Ectodermal cell (in vitro differentiated cells): ENCODE results near the gene POU2F1. TPM values are rescaled to one million over a fixed set of nuclear protein-coding genes. Genes with fewer than 3 reads are reported as not detected.

ENCODE experiments used
- H3K27ac ChIP-seq: 2 replicates; pipeline ENCODE4 v1.7.0; 2013; ENCODE audit warnings: mild to moderate bottlenecking, low read depth, low read length; ENCODE audit not compliant: insufficient read depth, poor library complexity, severe bottlenecking
- H3K27me3 ChIP-seq: 2 replicates; pipeline ENCODE4 v1.7.0; 2013; ENCODE audit warnings: mild to moderate bottlenecking, low read length; ENCODE audit not compliant: insufficient read depth, control insufficient read depth, poor library complexity, severe bottlenecking
- H3K36me3 ChIP-seq: one replicate; pipeline ENCODE4 v1.7.0; 2013; ENCODE audit warnings: low read length; ENCODE audit not compliant: control insufficient read depth, insufficient read depth
- H3K4me1 ChIP-seq: one replicate; pipeline ENCODE4 v1.7.0; 2013; ENCODE audit warnings: low read length; ENCODE audit not compliant: control insufficient read depth, insufficient read depth
- H3K4me3 ChIP-seq: 2 replicates; pipeline ENCODE4 v1.7.0; 2013; ENCODE audit warnings: low read depth, low read length, control low read depth; ENCODE audit not compliant: insufficient read depth
- H3K9me3 ChIP-seq: 2 replicates; pipeline ENCODE4 v1.7.0; 2013; ENCODE audit warnings: mild to moderate bottlenecking, low read length, moderate library complexity; ENCODE audit not compliant: control insufficient read depth
- WGBS, 2 experiments: methylation state at CpG; one replicate each; pipeline ENCODE4 v1.1.7; 2013; ENCODE audit warnings: missing lambda C conversion rate in 2 of 2; 5-methylcytosine and 5-hydroxymethylcytosine counted together
- polyA plus RNA-seq, 4 experiments: library from polyadenylated mRNA; stranded (reverse); fragments of 50-300 nt; gene quantifications; one replicate each; pipeline ENCODE4 v1.2.3, GENCODE V29; 2013

Gene POU2F1
- polyA plus RNA-seq (2013, experiment 1 of 4): 29.7 TPM
- polyA plus RNA-seq (2013, experiment 2 of 4): 38.1 TPM
- 14.7 TPM for polyA plus RNA-seq (2013, experiment 3 of 4)
- polyA plus RNA-seq (2013, experiment 4 of 4): 21.9 TPM

DNA sequence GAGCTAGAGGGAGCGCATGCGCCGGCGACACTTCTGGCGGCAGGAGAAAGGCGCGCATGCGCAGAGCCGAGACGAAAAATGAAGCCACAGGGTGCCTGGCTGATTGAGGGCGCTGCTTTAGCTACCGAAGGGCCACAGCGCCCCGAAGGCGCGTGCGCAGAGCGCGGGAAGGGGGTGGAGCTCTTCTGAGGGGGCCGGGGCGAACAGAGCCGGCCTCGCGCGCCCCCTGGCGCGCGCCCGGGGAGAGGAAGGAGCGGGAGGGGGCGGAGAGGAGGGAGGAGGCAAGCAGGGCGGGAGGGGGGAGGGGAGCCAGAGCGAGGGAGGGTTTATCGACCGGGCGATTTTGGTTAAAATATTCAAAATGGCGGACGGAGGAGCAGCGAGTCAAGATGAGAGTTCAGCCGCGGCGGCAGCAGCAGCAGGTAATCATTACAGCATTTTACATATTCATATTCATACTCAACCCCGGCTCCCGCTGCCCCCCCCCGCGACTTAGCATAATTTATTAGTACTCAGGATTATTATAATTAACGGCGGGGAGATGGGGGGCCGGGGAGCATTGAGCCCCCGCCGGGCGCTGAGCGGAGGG lies at the start of gene POU2F1:
TSS of gene POU2F1 (plus strand) at position 350 of the 589 bp plus-strand sequence. CDS start at position 362, 12 bp downstream.
- Histone ChIP-seq H3K27ac (peak within 1 kb of the TSS; percentile 98), H3K4me3 (peak within 1 kb of the TSS; percentile 71), H3K27me3 (no peaks in the 10 kb centered on the region), H3K36me3 (no peaks in the 10 kb centered on the region), H3K4me1 (peaks cover 9% of the 10 kb centered on the region), H3K9me3 (no peaks in the 10 kb centered on the region)
- WGBS, 2 experiments: 0% methylated on average over 49 to 53 of the region's 53 CpGs

DNA sequence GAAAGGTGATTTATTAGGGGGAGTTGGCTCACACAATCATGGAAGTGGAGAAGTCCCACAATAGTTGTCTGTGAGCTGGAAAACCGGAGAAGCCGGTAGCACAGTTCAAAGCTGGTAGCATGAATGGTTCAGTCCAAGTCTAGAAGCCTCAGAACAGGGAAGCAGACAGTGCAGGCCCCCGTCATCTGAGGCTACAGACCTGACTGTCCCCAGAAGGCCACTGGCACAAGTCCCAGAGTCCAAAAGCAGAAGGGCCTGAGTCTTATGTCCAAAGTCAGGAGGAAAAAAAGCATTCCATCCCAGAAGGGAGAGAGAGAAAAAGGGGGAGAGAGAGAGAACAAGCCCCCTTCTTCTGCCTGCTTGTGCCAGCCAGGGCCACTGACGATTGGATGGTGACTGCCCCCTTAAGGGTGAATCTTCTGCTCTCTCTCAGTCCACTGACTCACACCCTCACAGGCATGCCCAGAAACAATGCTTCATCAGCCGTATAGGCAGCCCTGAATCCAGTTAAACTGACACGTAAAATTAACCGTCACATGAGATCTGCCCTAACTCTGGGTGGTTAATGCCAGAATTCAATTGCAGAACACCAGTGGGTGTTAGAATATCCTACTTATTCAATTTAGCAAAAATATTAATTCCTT lies 49.3 kb upstream of the POU2F1 start:
- 80 to 81% methylated on average over 7 of the region's 7 CpGs for WGBS, 2 experiments
- Histone ChIP-seq H3K9me3 (no peaks in the 10 kb centered on the region), H3K36me3 (no peaks in the 10 kb centered on the region), H3K27me3 (no peaks in the 10 kb centered on the region), H3K4me1 (peaks cover 24% of the 10 kb centered on the region), H3K27ac (no peak overlapping the region), H3K4me3 (no peak overlapping the region)

GRCh38 chr1:167173516-167174184 lies 47.0 kb upstream of the POU2F1 start:
- Histone ChIP-seq H3K27ac (peak overlapping the region; percentile 58), H3K4me1 (peaks cover 16% of the 10 kb centered on the region), H3K27me3 (no peaks in the 10 kb centered on the region), H3K36me3 (no peaks in the 10 kb centered on the region), H3K9me3 (no peaks in the 10 kb centered on the region), H3K4me3 (no peak overlapping the region)
- WGBS, 2 experiments: 42 to 45% methylated on average over 4 of the region's 5 CpGs

DNA sequence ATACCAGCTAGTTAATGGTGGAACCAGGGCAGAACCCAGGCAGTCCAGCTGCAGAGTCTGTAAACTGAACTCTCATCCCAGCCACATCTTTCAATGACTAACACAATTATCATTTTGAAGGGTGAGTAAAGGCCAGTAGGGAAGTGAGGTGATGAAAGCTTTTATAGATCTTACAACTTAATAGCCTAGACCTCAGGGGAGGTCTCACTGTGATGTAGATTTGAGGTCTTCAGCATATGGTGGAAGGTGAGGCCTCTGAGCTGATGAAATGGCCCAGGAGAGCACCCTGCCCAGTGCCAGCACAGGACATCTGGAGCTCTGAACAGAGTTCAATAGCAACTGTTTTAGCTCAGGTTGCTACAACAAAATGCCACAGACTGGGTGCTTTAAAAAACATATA lies 44.8 kb upstream of the POU2F1 start:
- Histone ChIP-seq H3K9me3 (no peaks in the 10 kb centered on the region), H3K27ac (no peak overlapping the region), H3K27me3 (no peaks in the 10 kb centered on the region), H3K4me1 (peaks cover 16% of the 10 kb centered on the region), H3K4me3 (no peak overlapping the region), H3K36me3 (no peaks in the 10 kb centered on the region)

GRCh38 chr1:167178831-167179230 lies 41.9 kb upstream of the POU2F1 start:
- peaks cover 8% of the 10 kb centered on the region for H3K4me1 ChIP-seq
- no peaks in the 10 kb centered on the region for H3K27me3 ChIP-seq
- H3K27ac ChIP-seq: no peak overlapping the region
- H3K9me3 ChIP-seq: no peaks in the 10 kb centered on the region
- WGBS, 2 experiments: no CpG with 5 or more reads among the region's 1 CpG
- no peaks in the 10 kb centered on the region for H3K36me3 ChIP-seq
- no peak overlapping the region for H3K4me3 ChIP-seq

DNA sequence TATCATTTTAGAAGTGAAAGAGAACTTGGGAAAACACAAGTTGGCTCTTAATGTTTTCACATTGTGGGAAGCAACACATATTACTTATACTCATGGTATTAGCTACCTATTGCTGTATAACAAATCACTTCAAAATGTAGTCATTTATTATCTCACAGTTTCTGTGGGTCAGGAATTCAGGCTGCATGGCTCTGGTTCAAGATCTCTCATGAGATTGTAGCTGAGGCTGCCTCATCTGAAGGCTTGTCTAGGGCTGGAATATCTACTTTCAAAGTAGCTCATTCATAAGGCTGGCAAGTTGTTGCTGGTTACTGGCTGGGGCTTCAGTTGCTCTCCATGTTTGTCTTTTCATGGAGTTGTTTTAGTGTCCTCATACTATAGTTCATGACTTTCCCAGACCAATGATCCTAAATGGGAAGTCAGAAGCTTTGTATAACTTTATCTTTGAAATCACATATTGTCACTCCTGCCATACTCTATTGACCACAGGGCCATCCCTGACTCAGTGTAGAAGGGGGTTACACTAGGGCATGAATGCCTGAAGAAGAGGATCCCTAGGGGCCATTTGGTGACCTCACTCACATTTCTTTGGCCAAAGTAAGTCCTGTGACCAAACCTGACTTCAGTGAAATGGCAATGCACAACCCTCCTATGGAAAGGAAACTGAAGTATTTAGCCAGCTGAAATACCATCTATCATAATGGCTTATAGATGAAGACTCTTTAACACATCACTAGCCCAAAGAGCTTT lies 37.9 kb upstream of the POU2F1 start:
- Histone ChIP-seq H3K27me3 (no peaks in the 10 kb centered on the region), H3K36me3 (no peaks in the 10 kb centered on the region), H3K27ac (no peak overlapping the region), H3K4me1 (no peaks in the 10 kb centered on the region), H3K9me3 (no peaks in the 10 kb centered on the region), H3K4me3 (no peak overlapping the region)

DNA sequence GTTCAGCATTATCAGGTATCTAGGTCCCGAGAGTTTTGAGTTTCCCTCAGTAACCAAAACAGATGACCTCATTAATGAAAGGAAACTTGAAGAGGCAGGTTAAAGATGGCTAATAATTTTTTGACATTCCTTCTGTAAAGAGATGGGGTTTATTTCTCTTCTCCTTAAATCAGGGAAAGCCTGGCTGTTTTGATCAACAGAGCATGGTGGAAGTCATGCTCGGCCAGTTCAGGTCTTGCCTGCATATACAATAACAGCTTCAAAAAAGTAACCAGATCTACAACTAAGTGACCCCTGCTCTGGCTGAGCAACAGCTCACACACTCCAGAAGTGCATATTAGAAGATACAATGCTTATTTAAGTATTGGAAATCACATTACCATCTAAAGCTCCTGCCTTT lies 36.6 kb upstream of the POU2F1 start:
- H3K27ac ChIP-seq: no peak overlapping the region
- 94% methylated on average over 1 to 2 of the region's 2 CpGs for WGBS, 2 experiments
- H3K36me3 ChIP-seq: no peaks in the 10 kb centered on the region
- no peak overlapping the region for H3K4me3 ChIP-seq
- no peaks in the 10 kb centered on the region for H3K27me3 ChIP-seq
- H3K4me1 ChIP-seq: no peaks in the 10 kb centered on the region
- H3K9me3 ChIP-seq: no peaks in the 10 kb centered on the region

DNA sequence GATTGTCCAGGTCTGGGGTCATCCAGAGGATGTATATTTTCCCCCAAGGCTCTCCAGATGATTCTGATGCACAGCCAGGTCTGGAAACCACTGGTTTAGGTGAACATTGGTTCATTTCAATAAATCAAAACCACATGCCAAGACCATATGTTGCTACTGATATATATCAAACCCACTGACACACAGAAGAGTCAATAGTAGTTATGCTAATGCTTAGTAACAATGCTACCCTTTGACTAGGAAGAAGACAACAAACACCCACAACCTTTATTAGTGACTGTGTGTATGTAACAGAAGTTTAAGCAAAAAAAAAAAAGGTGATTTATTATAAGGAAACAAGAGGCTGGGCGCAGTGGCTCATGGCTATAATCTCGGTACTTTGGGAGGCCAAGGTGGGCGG lies 35.6 kb upstream of the POU2F1 start:
- 94 to 96% methylated on average over 3 of the region's 3 CpGs for WGBS, 2 experiments
- H3K27ac ChIP-seq: no peak overlapping the region
- H3K9me3 ChIP-seq: no peaks in the 10 kb centered on the region
- H3K27me3 ChIP-seq: no peaks in the 10 kb centered on the region
- no peak overlapping the region for H3K4me3 ChIP-seq
- H3K36me3 ChIP-seq: no peaks in the 10 kb centered on the region
- H3K4me1 ChIP-seq: no peaks in the 10 kb centered on the region

DNA sequence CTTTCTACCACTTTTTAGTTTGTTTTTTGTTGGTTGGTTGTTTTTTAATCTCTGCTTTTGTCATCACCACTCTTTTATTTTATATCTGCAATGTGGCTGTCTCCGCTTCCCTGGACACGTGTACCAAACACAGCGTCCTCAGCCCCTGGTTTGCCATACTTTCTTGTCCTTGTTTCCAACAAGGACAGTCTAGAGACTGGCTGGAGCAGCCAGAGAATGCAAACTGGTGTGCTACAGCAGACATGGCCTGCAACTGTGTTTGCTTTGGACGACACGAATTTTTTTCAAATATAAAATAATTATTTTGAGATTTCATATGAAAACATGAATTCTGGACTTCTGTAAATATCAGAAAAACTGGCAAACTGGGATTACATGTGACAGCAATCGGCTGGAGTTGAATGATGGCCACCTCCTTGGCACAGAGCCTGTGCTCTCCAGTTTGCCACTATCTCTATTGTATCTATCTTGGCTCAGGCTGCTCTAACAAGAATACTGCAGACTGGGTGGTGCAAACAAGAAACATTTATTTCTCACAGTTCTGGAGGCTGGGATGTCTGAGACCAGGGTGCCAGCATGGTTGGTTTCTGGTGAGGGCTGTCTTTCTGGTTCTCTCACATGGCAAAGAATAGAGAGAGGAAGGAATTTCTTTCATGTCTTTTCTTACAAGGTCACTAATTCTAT lies 34.6 kb upstream of the POU2F1 start:
- Histone ChIP-seq H3K36me3 (no peaks in the 10 kb centered on the region), H3K27me3 (no peaks in the 10 kb centered on the region), H3K4me3 (no peak overlapping the region), H3K27ac (no peak overlapping the region), H3K4me1 (no peaks in the 10 kb centered on the region), H3K9me3 (no peaks in the 10 kb centered on the region)
- WGBS, 2 experiments: 96% methylated on average over 4 of the region's 6 CpGs
